Hematopoietic multipotent progenitor cell treated with erythropoietin and hydrocortisone succinate and interleukin-3 and kit ligand, for 6 days (in vitro differentiated cells): ENCODE results near the gene LBR.

Experiments used
- DNase-seq: peaks from one replicate; pipeline ENCODE4 v3.0.0-alpha.2; 2015

Gene LBR

GRCh38 chr1:225366552-225366951 is 61.3 kb downstream of the LBR start:
- no peak for DNase-seq

- no peak for DNase-seq
Measured at GRCh38 chr1:225366018-225366417, 61.8 kb downstream of the LBR start.

GRCh38 chr1:225364439-225364838 is 63.4 kb downstream of the LBR start:
- no peak for DNase-seq

GRCh38 chr1:225362805-225363204 is 65.0 kb downstream of the LBR start:
- DNase-seq, result no peak

- no peak for DNase-seq
Measured at GRCh38 chr1:225361176-225361575, 66.7 kb downstream of the LBR start.

GRCh38 chr1:225360119-225360518 is 67.7 kb downstream of the LBR start:
- no peak for DNase-seq

GRCh38 chr1:225355863-225356262 is 72.0 kb downstream of the LBR start:
- DNase-seq, result no peak

GRCh38 chr1:225354906-225355305 is 72.9 kb downstream of the LBR start:
- DNase-seq, result no peak
